K562 (cell line): Measurements from ENCODE around the gene PLIN5.

Experiments used
- AFF4 ChIP-seq: sonication (generic); formaldehyde crosslinking; IDR thresholded peaks from 2 replicates; pipeline ENCODE4 v1.8.0; 2023; ENCODE audit warnings: mild to moderate bottlenecking, missing genetic modification reagents
- CREB3L1 ChIP-seq: fragments of 450-650 bp; IDR thresholded peaks from 2 replicates; pipeline ENCODE4 v1.6.1; 2014; ENCODE audit warnings: low read depth, mild to moderate bottlenecking, moderate library complexity, borderline replicate concordance
- CTCF ChIP-seq, 3 experiments: IDR thresholded peaks in 2 of 3; conservative IDR thresholded peaks in 1 of 3; 2 replicates each; pipeline ENCODE4 v1.5.1; 2011 to 2012; ENCODE audit warnings: low read length in 3 of 3, mild to moderate bottlenecking in 3 of 3, control low read depth in 2 of 3, improper control_type of control experiment in 1 of 3, inconsistent platforms in 1 of 3, low read depth in 1 of 3, mixed read lengths in 1 of 3, moderate library complexity in 1 of 3; ENCODE audit not compliant: insufficient read depth in 2 of 3
- E2F4 ChIP-seq: sonication (generic); formaldehyde crosslinking; IDR thresholded peaks from 2 replicates; pipeline ENCODE4 v1.8.0; 2022; ENCODE audit warnings: mild to moderate bottlenecking, low read depth, missing genetic modification reagents
- HNRNPLL ChIP-seq: fragments of 200-400 bp; formaldehyde crosslinking; IDR thresholded peaks from 2 replicates; pipeline ENCODE4 v1.6.1; 2017; ENCODE audit warnings: low read length, low read depth, mild to moderate bottlenecking; ENCODE audit not compliant: poor library complexity, severe bottlenecking
- NFIC ChIP-seq: fragments of 450-650 bp; IDR thresholded peaks from 2 replicates; pipeline ENCODE4 v1.6.1; 2017; ENCODE audit warnings: mild to moderate bottlenecking, inconsistent platforms
- POLR2A ChIP-seq: fragments of 450-650 bp; conservative IDR thresholded peaks from 2 replicates; pipeline ENCODE4 v1.6.1; 2016
- RAD21 ChIP-seq, 2 experiments: fragments of 250-450 bp in 1 of 2; fragments of 450-650 bp in 1 of 2; sonication (Bioruptor Pico) in 1 of 2; formaldehyde crosslinking in 1 of 2; IDR thresholded peaks in 1 of 2; conservative IDR thresholded peaks in 1 of 2; 2 replicates each; pipeline versions ENCODE4 v1.4.0 to v1.8.0; 2020 to 2022; ENCODE audit warnings: mild to moderate bottlenecking in 2 of 2, moderate library complexity in 1 of 2
- RFX5 ChIP-seq: IDR thresholded peaks from 2 replicates; pipeline ENCODE4 v1.6.1; 2011; ENCODE audit warnings: low read depth, mild to moderate bottlenecking, improper control_type of control experiment, low read length
- SIX5 ChIP-seq, 2 experiments: IDR thresholded peaks; 2 replicates each; pipeline ENCODE4 v1.6.1; 2011; ENCODE audit warnings: low read length in 2 of 2, borderline replicate concordance in 1 of 2, low read depth in 1 of 2, mild to moderate bottlenecking in 1 of 2, moderate library complexity in 1 of 2; ENCODE audit not compliant: insufficient read depth in 1 of 2

- no peak for TF ChIP-seq CREB3L1
- no peak for TF ChIP-seq CTCF (IDR thresholded peaks at IDR 0.05 in 2 of 3, conservative IDR thresholded peaks at IDR 0.05 in 1 of 3; ENCODE audit: insufficient read depth in 2 of 3, low read depth in 1 of 3, low read length in 3 of 3)
- no peak for TF ChIP-seq AFF4 (CRISPR knock-in tag)
- TF ChIP-seq RFX5, result no peak
- no peak for TF ChIP-seq SIX5 (IDR thresholded peaks at IDR 0.05; ENCODE audit: borderline replicate concordance in 1 of 2, insufficient read depth in 1 of 2, low read depth in 1 of 2, low read length in 2 of 2)
- TF ChIP-seq E2F4 (CRISPR knock-in tag), result no peak
- TF ChIP-seq NFIC, result no peak
- no peak for TF ChIP-seq POLR2A
- TF ChIP-seq HNRNPLL, result no peak
- TF ChIP-seq RAD21 (CRISPR knock-in tag; conservative IDR thresholded peaks at IDR 0.05 in 1 of 2, IDR thresholded peaks at IDR 0.05 in 1 of 2), result no peak
Measured at GRCh38 chr19:4575267-4576015, 40.4 kb upstream of the PLIN5 start.
